Right cardiac atrium (tissue), 5 donors: ENCODE measurements around the gene GSTP1. TPM values are rescaled to one million over a fixed set of nuclear protein-coding genes. Genes with fewer than 3 reads are reported as not detected.
"Not testable (repeated sequence)": the region's sequence is repeated elsewhere in the genome, so short reads cannot be mapped to it uniquely, and the experiment has no call there.

Experiments used
- ATAC-seq, 2 donors: fragments of 200-7000 bp; cut with Tn5 transposase; one replicate each; pipeline versions ENCODE4 v1.8.0 to v1.9.1; 2020; ENCODE audit warnings: moderate library complexity in 2 of 2, mild to moderate bottlenecking in 1 of 2
- DNase-seq, 3 donors: peaks; one replicate each; pipeline ENCODE4 v3.0.0-alpha.2; 2020
- H3K27ac ChIP-seq: one replicate; pipeline ENCODE4 v1.5.1; 2013; ENCODE audit warnings: mild to moderate bottlenecking, low read length, control low read depth, moderate library complexity
- H3K27me3 ChIP-seq: one replicate; pipeline ENCODE4 v1.6.1; 2013; ENCODE audit not compliant: control insufficient read depth, insufficient read depth
- H3K4me1 ChIP-seq: one replicate; pipeline ENCODE4 v1.6.1; 2013; ENCODE audit warnings: low read length; ENCODE audit not compliant: control insufficient read depth, insufficient read depth
- H3K4me3 ChIP-seq: one replicate; pipeline ENCODE4 v1.5.1; 2013; ENCODE audit warnings: low read length, control low read depth
- H3K9me3 ChIP-seq: one replicate; pipeline ENCODE4 v1.6.1; 2013; ENCODE audit warnings: low read length; ENCODE audit not compliant: control insufficient read depth
- WGBS: extraction: QIAGEN DNeasy Blood & Tissue Kit; methylation state at CpG from one replicate; pipeline ENCODE4 v1.1.7; 2013; 5-methylcytosine and 5-hydroxymethylcytosine counted together
- intact Hi-C, 4 donors: fragments of 100-400 bp; cut with DNase I; formaldehyde crosslinking; loops; one replicate each; pipeline versions ENCODE4 v1.11.0 to v1.14.0; 2022 to 2023
- polyA plus RNA-seq: library from polyadenylated mRNA; stranded (reverse); fragments of 200-250 nt; gene quantifications from one replicate; pipeline ENCODE4 v1.2.3, GENCODE V29; 2013
- total RNA-seq, 4 donors: library from RNA; stranded (reverse); fragmentation: NEBNext Ultra II Directional; extraction: Animal tissue kit (Norgen Biotek cat#: 25700); gene quantifications; one replicate each; pipeline ENCODE4 v1.2.1, GENCODE V29; 2021
- donor health status: healthy with polysubstance abuse.
- donor health status: DM: no; HTN: yes; CAD: no.
- donor health status: DM: no; HTN: no; CAD: no.
- donor health status: DM: no; HTN: yes; CAD: no; lungs with severe emphysema.
- donor health status: DM: yes; HTN: yes; CAD: no.

GSTP1 gene
- total and polyA plus RNA-seq, 5 donors = 323 to 501 (median 391) TPM

GRCh38 chr11:67544616-67545242 lies 38.9 kb upstream of the GSTP1 start:
- Histone ChIP-seq H3K27me3 (no peaks in the 10 kb centered on the region), H3K27ac (peak overlapping the region; percentile 10), H3K9me3 (no peaks in the 10 kb centered on the region), H3K4me3 (no peak overlapping the region), H3K4me1 (peaks cover 7% of the 10 kb centered on the region)
- WGBS = 58% methylated on average over 10 of the region's 10 CpGs
- ATAC-seq = no peak
- no peak for DNase-seq
- intact Hi-C loops = no loop called here

- intact Hi-C loops = no loop called here
- H3K9me3 ChIP-seq = no peaks in the 10 kb centered on the region
- H3K4me1 ChIP-seq = peaks cover 7% of the 10 kb centered on the region
- H3K27me3 ChIP-seq = no peaks in the 10 kb centered on the region
- WGBS = 29% methylated on average over 8 of the region's 8 CpGs
- ATAC-seq = peak; percentile 69 to 81
- H3K4me3 ChIP-seq = no peak overlapping the region
- DNase-seq = peak; percentile 63 to 84 (median 81)
- H3K27ac ChIP-seq = no peak overlapping the region
These were observed 38.3 kb upstream of the GSTP1 start for GRCh38 chr11:67545280-67545679.

GRCh38 chr11:67548112-67548511 lies 35.5 kb upstream of the GSTP1 start:
- 85% methylated on average over 4 of the region's 4 CpGs for WGBS
- H3K27ac ChIP-seq, H3K27me3 ChIP-seq, DNase-seq, H3K9me3 ChIP-seq, ATAC-seq, H3K4me3 ChIP-seq, intact Hi-C loops, H3K4me1 ChIP-seq: not testable (repeated sequence)

GRCh38 chr11:67548555-67549110 lies 35.0 kb upstream of the GSTP1 start:
- H3K27me3 ChIP-seq = no peaks in the 10 kb centered on the region
- ATAC-seq (no peak), DNase-seq (no peak)
- H3K9me3 ChIP-seq = no peaks in the 10 kb centered on the region
- 87% methylated on average over 9 of the region's 9 CpGs for WGBS
- intact Hi-C loops = no loop called here
- H3K27ac ChIP-seq = no peak overlapping the region
- H3K4me3 ChIP-seq = no peak overlapping the region
- peaks cover 7% of the 10 kb centered on the region for H3K4me1 ChIP-seq

- no peak for ATAC-seq
- Histone ChIP-seq H3K27ac (no peak overlapping the region), H3K9me3 (no peaks in the 10 kb centered on the region), H3K4me1 (no peaks in the 10 kb centered on the region), H3K4me3 (no peak overlapping the region), H3K27me3 (no peaks in the 10 kb centered on the region)
- no peak for DNase-seq
- intact Hi-C loops = no loop called here
These were observed 32.5 kb upstream of the GSTP1 start for GRCh38 chr11:67551127-67551526.

- ATAC-seq, intact Hi-C loops, H3K9me3 ChIP-seq, H3K4me3 ChIP-seq, H3K27me3 ChIP-seq, DNase-seq, H3K27ac ChIP-seq, H3K4me1 ChIP-seq: not testable (repeated sequence)
These were observed 31.9 kb upstream of the GSTP1 start for GRCh38 chr11:67551697-67552096.

GRCh38 chr11:67556244-67556643 lies 27.4 kb upstream of the GSTP1 start:
- Histone ChIP-seq H3K9me3 (no peaks in the 10 kb centered on the region), H3K27me3 (no peaks in the 10 kb centered on the region), H3K4me1 (no peaks in the 10 kb centered on the region), H3K27ac (no peak overlapping the region), H3K4me3 (no peak overlapping the region)
- 68% methylated on average over 3 of the region's 3 CpGs for WGBS
- intact Hi-C loops = no loop called here
- ATAC-seq = no peak
- no peak for DNase-seq

- peak; percentile 68 to 78 (median 75) for DNase-seq
- ATAC-seq = peak; percentile 89 to 90
- peak overlapping the region; percentile 5 for H3K4me3 ChIP-seq
- 39% methylated on average over 19 of the region's 19 CpGs for WGBS
- intact Hi-C loops = no loop called here
- H3K27me3 ChIP-seq = no peaks in the 10 kb centered on the region
- no peaks in the 10 kb centered on the region for H3K9me3 ChIP-seq
- no peaks in the 10 kb centered on the region for H3K4me1 ChIP-seq
- H3K27ac ChIP-seq = peak overlapping the region; percentile 81
These were observed 25.4 kb upstream of the GSTP1 start for GRCh38 chr11:67558084-67558772.

GRCh38 chr11:67561971-67562619 lies 21.5 kb upstream of the GSTP1 start:
- Histone ChIP-seq H3K27me3 (no peaks in the 10 kb centered on the region), H3K9me3 (no peaks in the 10 kb centered on the region), H3K27ac (no peak overlapping the region), H3K4me1 (no peaks in the 10 kb centered on the region), H3K4me3 (no peak overlapping the region)
- DNase-seq (no peak), ATAC-seq (no peak)
- 79% methylated on average over 10 of the region's 10 CpGs for WGBS
- intact Hi-C loops = no loop called here

- ATAC-seq (no peak), DNase-seq (no peak)
- no peaks in the 10 kb centered on the region for H3K9me3 ChIP-seq
- H3K27ac ChIP-seq = peak overlapping the region; percentile 43
- H3K4me1 ChIP-seq = no peaks in the 10 kb centered on the region
- no peaks in the 10 kb centered on the region for H3K27me3 ChIP-seq
- no peak overlapping the region for H3K4me3 ChIP-seq
- intact Hi-C loops = no loop called here
- 66% methylated on average over 10 of the region's 10 CpGs for whole genome bisulfite sequencing
These were observed 20.5 kb upstream of the GSTP1 start for GRCh38 chr11:67562963-67563704.

- intact Hi-C loops, H3K9me3 ChIP-seq, H3K4me3 ChIP-seq, H3K4me1 ChIP-seq, H3K27me3 ChIP-seq: not testable (repeated sequence)
- ATAC-seq (peak; percentile 82 to 90), DNase-seq (peak in 2 of 3 donors; percentile 68 to 78)
- WGBS = 24% methylated on average over 11 of the region's 11 CpGs
- H3K27ac ChIP-seq = peak overlapping the region; percentile 43
These were observed 19.9 kb upstream of the GSTP1 start for GRCh38 chr11:67563705-67564114.
